ENCODE measurements around the gene C14orf180. TPM values are rescaled to one million over a fixed set of nuclear protein-coding genes. Genes with fewer than 3 reads are reported as not detected.
"Not testable (repeated sequence)": the region's sequence is repeated elsewhere in the genome, so short reads cannot be mapped to it uniquely, and the experiment has no call there.

The C14orf180 gene
- total and polyA plus RNA-seq, 2 donors = 0.18 to 0.42 TPM

DNA sequence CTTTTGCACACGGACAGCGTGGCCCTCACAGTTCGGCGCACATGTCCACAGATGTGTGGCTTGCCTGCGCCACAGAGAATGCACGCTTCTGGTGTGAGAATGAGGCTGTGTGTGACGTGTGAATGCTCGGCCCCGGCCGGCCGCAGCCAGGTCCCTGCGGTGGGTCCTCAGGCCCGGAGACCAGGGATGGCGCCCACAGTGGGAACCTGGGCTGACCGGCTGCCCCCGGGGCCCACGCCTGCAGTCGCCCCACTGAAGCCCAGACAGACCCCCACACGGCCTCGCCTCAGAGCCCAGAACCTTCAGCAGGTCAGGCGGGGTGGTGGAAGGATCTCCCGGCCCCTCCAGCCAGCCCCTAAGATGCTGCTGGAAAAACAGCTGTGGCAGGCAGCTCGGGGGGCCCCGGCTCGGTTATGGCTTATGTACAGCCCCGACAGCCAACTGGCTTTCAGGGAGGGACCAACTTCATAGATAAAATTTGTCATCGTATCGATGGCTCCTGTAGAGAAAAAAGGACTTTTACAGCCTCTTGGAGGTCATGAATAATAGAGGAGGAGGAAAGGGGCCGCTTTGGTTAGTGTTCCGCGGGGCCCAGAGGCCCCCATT is 4.5 kb upstream of the C14orf180 start:
- H3K4me3 ChIP-seq (ENCODE audit: low read length in 2 of 2) = no peak overlapping the region
- H3K4me1 ChIP-seq (ENCODE audit: control insufficient read depth in 2 of 2, insufficient read depth in 2 of 2, low read length in 2 of 2) = no peaks in the 10 kb centered on the region
- no peaks in the 10 kb centered on the region for H3K36me3 ChIP-seq (ENCODE audit: control insufficient read depth in 2 of 2, insufficient read depth in 2 of 2, low read length in 1 of 2)
- no peak overlapping the region for H3K27ac ChIP-seq (ENCODE audit: low read depth in 1 of 2, low read length in 1 of 2)
- no peaks in the 10 kb centered on the region for H3K9me3 ChIP-seq (ENCODE audit: control insufficient read depth in 2 of 2, insufficient read depth in 1 of 2, low read length in 1 of 2)
- peaks cover 0 to 2% of the 10 kb centered on the region in 2 donors for H3K27me3 ChIP-seq (ENCODE audit: control insufficient read depth in 2 of 2, insufficient read depth in 1 of 2, low read length in 1 of 2)
- no peak for DNase-seq (ENCODE audit: low read depth in 6 of 9, low spot score in 9 of 9)
- 94% methylated on average over 31 of the region's 31 CpGs for WGBS

DNA sequence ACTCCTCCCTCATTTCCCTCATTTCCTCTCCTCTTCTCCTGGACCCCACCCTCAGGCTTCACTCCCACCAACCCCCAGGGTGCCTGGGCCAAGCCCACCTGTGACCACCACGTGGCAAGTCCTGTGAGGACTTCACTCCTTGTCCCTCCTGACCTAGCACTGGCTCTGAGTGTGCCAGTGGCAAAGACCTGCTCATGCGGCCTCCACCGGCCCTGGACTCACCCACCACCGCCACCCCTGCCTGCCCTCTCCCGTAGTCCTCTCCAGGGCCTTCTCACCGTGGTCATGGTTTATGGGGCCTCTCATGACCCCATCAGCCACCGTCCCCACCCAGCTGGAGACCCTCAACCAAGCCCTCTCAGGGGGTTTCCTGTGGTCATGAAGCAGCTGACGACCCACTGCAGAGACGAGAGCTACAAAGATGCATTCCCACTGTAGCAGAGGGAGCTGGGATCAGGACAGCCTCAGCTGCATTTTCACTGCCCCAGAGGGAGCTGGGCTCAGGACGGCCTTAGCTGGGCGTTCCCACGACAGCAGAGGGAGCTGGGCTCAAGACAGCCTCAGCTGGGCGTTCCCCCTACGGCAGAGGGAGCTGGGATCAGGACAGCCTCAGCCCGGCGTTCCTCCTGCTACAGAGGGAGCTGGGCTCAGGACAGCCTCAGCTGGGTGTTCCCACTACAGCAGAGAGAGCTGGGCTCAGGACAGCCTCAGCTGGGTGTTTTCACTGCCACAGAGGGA is 3.2 kb upstream of the C14orf180 start:
- peaks cover 0 to 2% of the 10 kb centered on the region in 2 donors for H3K27me3 ChIP-seq (ENCODE audit: control insufficient read depth in 2 of 2, insufficient read depth in 1 of 2, low read length in 1 of 2)
- WGBS = 79% methylated on average over 16 of the region's 16 CpGs
- DNase-seq (ENCODE audit: low read depth in 6 of 9, low spot score in 9 of 9) = no peak
- no peak overlapping the region for H3K4me3 ChIP-seq (ENCODE audit: low read length in 2 of 2)
- no peaks in the 10 kb centered on the region for H3K36me3 ChIP-seq (ENCODE audit: control insufficient read depth in 2 of 2, insufficient read depth in 2 of 2, low read length in 1 of 2)
- no peaks in the 10 kb centered on the region for H3K9me3 ChIP-seq (ENCODE audit: control insufficient read depth in 2 of 2, insufficient read depth in 1 of 2, low read length in 1 of 2)
- H3K4me1 ChIP-seq (ENCODE audit: control insufficient read depth in 2 of 2, insufficient read depth in 2 of 2, low read length in 2 of 2) = no peaks in the 10 kb centered on the region
- H3K27ac ChIP-seq (ENCODE audit: low read depth in 1 of 2, low read length in 1 of 2) = no peak overlapping the region

DNA sequence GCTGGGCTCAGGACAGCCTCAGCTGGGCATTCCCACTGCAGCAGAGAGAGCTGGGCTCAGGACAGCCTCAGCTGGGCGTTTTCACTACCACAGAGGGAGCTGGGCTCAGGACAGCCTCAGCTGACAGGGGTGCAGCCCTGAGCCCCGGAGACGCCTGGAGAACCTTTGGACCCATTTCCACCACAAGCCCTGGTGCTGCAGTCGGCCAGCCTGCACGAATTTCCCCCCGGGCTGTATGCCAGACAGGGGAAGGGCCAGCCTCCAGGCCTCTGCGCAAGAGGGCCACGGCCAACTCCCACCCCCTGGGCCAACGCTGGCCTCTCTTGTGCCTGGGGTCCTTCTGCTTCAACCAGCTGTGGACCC is 2.6 kb upstream of the C14orf180 start:
- no peak for DNase-seq (ENCODE audit: low read depth in 6 of 9, low spot score in 9 of 9)
- Histone ChIP-seq H3K27me3 (ENCODE audit: control insufficient read depth in 2 of 2, insufficient read depth in 1 of 2, low read length in 1 of 2) (peaks cover 0 to 2% of the 10 kb centered on the region in 2 donors), H3K36me3 (ENCODE audit: control insufficient read depth in 2 of 2, insufficient read depth in 2 of 2, low read length in 1 of 2) (no peaks in the 10 kb centered on the region), H3K27ac (ENCODE audit: low read depth in 1 of 2, low read length in 1 of 2) (no peak overlapping the region), H3K4me3 (ENCODE audit: low read length in 2 of 2) (no peak overlapping the region), H3K9me3 (ENCODE audit: control insufficient read depth in 2 of 2, insufficient read depth in 1 of 2, low read length in 1 of 2) (no peaks in the 10 kb centered on the region), H3K4me1 (ENCODE audit: control insufficient read depth in 2 of 2, insufficient read depth in 2 of 2, low read length in 2 of 2) (no peaks in the 10 kb centered on the region)
- 88% methylated on average over 9 of the region's 9 CpGs for WGBS

DNA sequence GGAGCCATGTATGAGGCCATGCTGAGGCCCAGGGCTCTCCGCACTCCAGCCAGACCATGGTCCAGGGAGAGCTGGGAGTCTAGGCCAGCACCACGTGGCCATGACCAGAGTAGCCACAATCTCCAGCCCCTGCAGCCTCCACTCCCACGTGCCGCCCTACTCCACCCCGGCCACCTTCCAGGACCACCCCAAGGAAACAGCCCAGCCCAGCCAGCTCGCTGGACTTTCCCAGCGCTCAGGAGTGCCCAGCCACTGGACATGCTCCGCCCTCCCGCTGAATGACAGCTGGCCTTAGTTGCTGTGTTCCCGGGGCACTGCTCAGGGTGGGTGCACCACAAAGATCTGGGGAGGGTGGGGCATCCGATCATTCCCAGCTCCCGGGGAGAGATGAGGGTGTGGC is 2.1 kb upstream of the C14orf180 start:
- WGBS = 90% methylated on average over 12 of the region's 12 CpGs
- peaks cover 0 to 2% of the 10 kb centered on the region in 2 donors for H3K27me3 ChIP-seq (ENCODE audit: control insufficient read depth in 2 of 2, insufficient read depth in 1 of 2, low read length in 1 of 2)
- H3K4me3 ChIP-seq (ENCODE audit: low read length in 2 of 2) = no peak overlapping the region
- no peaks in the 10 kb centered on the region for H3K4me1 ChIP-seq (ENCODE audit: control insufficient read depth in 2 of 2, insufficient read depth in 2 of 2, low read length in 2 of 2)
- H3K36me3 ChIP-seq (ENCODE audit: control insufficient read depth in 2 of 2, insufficient read depth in 2 of 2, low read length in 1 of 2) = no peaks in the 10 kb centered on the region
- no peaks in the 10 kb centered on the region for H3K9me3 ChIP-seq (ENCODE audit: control insufficient read depth in 2 of 2, insufficient read depth in 1 of 2, low read length in 1 of 2)
- H3K27ac ChIP-seq (ENCODE audit: low read depth in 1 of 2, low read length in 1 of 2) = no peak overlapping the region
- DNase-seq (ENCODE audit: low read depth in 6 of 9, low spot score in 9 of 9) = no peak

DNA sequence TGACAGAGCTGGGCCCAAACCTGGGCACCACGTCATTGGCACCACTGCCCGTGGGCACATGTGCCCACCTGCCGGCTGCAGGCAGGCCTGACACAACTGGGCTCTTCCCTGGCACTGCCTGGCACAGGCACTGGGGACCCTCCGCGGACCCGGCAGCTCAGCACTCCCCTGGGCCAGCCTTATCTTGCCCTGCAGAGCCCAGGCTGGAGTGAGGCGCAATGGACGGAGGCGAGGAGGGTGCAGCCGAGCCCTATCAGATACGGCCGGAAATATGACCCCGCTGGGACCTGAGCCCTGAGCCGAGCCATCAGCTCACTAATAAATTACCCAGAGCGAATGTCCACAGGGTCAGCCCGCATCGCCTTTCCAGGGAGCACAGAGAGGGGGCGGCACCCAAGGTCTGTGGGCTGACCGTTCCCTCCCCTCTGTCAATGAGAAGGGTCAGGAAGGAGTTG is 1.7 kb upstream of the C14orf180 start:
- Histone ChIP-seq H3K27ac (ENCODE audit: low read depth in 1 of 2, low read length in 1 of 2) (no peak overlapping the region), H3K4me3 (ENCODE audit: low read length in 2 of 2) (no peak overlapping the region), H3K9me3 (ENCODE audit: control insufficient read depth in 2 of 2, insufficient read depth in 1 of 2, low read length in 1 of 2) (no peaks in the 10 kb centered on the region), H3K4me1 (ENCODE audit: control insufficient read depth in 2 of 2, insufficient read depth in 2 of 2, low read length in 2 of 2) (no peaks in the 10 kb centered on the region), H3K27me3 (ENCODE audit: control insufficient read depth in 2 of 2, insufficient read depth in 1 of 2, low read length in 1 of 2) (peaks cover 0 to 2% of the 10 kb centered on the region in 2 donors), H3K36me3 (ENCODE audit: control insufficient read depth in 2 of 2, insufficient read depth in 2 of 2, low read length in 1 of 2) (no peaks in the 10 kb centered on the region)
- DNase-seq (ENCODE audit: low read depth in 6 of 9, low spot score in 9 of 9) = no peak
- 66% methylated on average over 19 of the region's 19 CpGs for WGBS

DNA sequence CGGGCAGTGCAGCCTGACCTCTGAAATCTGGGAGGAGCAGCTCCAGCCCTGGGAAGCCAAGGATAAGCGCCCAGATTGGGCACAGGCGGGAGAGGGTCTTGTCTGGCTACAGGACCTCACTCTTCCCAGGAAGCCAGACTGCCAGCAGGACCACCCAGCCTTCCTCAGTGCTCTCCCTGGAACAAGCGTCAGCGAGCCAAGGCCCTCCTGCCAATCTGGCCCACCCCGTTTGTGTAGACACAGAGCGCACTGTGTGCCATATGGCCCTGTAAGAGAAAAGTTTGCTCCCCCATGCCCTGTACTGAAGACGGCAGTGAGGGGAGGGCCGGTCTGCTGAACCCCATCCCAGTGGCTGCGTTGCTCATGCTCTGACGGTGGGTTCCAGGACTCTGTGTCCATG is 1.2 kb upstream of the C14orf180 start:
- no peaks in the 10 kb centered on the region for H3K9me3 ChIP-seq (ENCODE audit: control insufficient read depth in 2 of 2, insufficient read depth in 1 of 2, low read length in 1 of 2)
- H3K27ac ChIP-seq (ENCODE audit: low read depth in 1 of 2, low read length in 1 of 2) = no peak overlapping the region
- no peaks in the 10 kb centered on the region for H3K36me3 ChIP-seq (ENCODE audit: control insufficient read depth in 2 of 2, insufficient read depth in 2 of 2, low read length in 1 of 2)
- H3K27me3 ChIP-seq (ENCODE audit: control insufficient read depth in 2 of 2, insufficient read depth in 1 of 2, low read length in 1 of 2) = peaks cover 0 to 2% of the 10 kb centered on the region in 2 donors
- DNase-seq (ENCODE audit: low read depth in 6 of 9, low spot score in 9 of 9) = no peak
- H3K4me1 ChIP-seq (ENCODE audit: control insufficient read depth in 2 of 2, insufficient read depth in 2 of 2, low read length in 2 of 2) = no peaks in the 10 kb centered on the region
- 83% methylated on average over 11 of the region's 11 CpGs for WGBS
- no peak overlapping the region for H3K4me3 ChIP-seq (ENCODE audit: low read length in 2 of 2)

DNA sequence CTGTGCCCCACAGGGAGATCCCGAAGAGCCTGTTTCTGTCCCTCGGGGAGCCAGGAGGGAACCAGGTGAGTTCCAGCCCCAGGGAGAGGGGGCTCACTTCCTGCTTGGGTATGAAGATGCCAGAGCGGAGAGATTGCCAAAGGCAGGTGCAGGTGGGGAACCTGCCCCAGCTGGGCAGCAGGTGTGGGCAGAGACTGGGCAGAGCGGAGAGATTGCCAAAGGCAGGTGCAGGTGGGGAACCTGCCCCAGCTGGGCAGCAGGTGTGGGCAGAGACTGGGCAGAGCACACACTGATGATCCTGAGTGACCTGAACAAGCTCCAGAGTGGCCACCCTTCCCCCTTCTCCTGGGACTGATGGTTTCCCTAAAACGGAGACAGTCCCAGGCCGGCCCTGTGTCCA is 375 bp downstream of the C14orf180 start:
- H3K36me3 ChIP-seq (ENCODE audit: control insufficient read depth in 2 of 2, insufficient read depth in 2 of 2, low read length in 1 of 2); H3K4me1 ChIP-seq (ENCODE audit: control insufficient read depth in 2 of 2, insufficient read depth in 2 of 2, low read length in 2 of 2); H3K27ac ChIP-seq (ENCODE audit: low read depth in 1 of 2, low read length in 1 of 2); DNase-seq (ENCODE audit: low read depth in 6 of 9, low spot score in 9 of 9); H3K4me3 ChIP-seq (ENCODE audit: low read length in 2 of 2); H3K27me3 ChIP-seq (ENCODE audit: control insufficient read depth in 2 of 2, insufficient read depth in 1 of 2, low read length in 1 of 2); H3K9me3 ChIP-seq (ENCODE audit: control insufficient read depth in 2 of 2, insufficient read depth in 1 of 2, low read length in 1 of 2): not testable (repeated sequence)
- 90% methylated on average over 6 of the region's 6 CpGs for WGBS

DNA sequence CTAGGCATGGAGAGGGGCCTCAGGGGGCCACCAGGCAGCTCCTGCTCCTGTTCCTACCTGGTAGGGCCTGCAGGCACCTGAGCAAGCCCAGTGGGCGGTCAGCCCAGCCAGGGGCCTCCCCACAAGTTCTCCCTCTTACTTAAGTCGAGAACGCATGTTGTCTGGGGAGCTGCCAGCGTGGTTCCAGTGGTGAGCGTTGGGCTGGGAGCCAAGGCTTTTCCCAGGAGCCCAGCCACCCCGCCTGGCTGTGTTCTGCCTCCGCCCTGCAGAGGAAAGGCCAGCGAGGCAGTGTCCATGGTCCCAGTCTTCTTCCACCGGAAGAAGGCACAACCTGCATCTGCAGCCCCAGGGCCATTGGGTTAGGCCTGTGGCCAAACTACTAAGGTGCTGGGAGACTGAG is 1.4 kb downstream of the C14orf180 start:
- peaks cover 0 to 2% of the 10 kb centered on the region in 2 donors for H3K27me3 ChIP-seq (ENCODE audit: control insufficient read depth in 2 of 2, insufficient read depth in 1 of 2, low read length in 1 of 2)
- H3K4me1 ChIP-seq (ENCODE audit: control insufficient read depth in 2 of 2, insufficient read depth in 2 of 2, low read length in 2 of 2) = no peaks in the 10 kb centered on the region
- DNase-seq (ENCODE audit: low read depth in 6 of 9, low spot score in 9 of 9) = peak in 1 of 9 donors; percentile 12
- H3K9me3 ChIP-seq (ENCODE audit: control insufficient read depth in 2 of 2, insufficient read depth in 1 of 2, low read length in 1 of 2) = no peaks in the 10 kb centered on the region
- no peak overlapping the region for H3K4me3 ChIP-seq (ENCODE audit: low read length in 2 of 2)
- H3K27ac ChIP-seq (ENCODE audit: low read depth in 1 of 2, low read length in 1 of 2) = no peak overlapping the region
- WGBS = 79% methylated on average over 9 of the region's 9 CpGs
- H3K36me3 ChIP-seq (ENCODE audit: control insufficient read depth in 2 of 2, insufficient read depth in 2 of 2, low read length in 1 of 2) = no peaks in the 10 kb centered on the region

DNA sequence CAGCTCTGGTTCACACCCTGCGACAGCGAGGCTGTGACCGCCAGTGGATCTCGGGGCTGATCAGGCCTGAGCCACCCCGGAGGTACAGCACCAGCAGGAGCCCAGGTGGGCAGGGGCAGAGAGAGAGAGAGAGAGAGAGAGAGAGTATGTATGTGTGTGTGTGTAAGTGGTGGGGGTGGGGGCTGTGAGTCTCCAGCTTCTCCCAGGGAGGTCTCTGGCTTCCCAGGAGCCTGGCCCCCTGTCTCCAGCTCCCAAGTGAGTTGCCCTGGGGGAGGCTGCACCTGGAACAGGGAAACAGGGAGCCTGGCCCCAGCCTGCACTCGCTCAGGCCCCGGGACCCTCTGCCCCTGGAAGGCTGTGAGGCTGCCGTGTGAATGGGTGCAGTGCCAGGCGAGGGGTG is 2.0 kb downstream of the C14orf180 start:
- WGBS = 83% methylated on average over 9 of the region's 9 CpGs
- H3K9me3 ChIP-seq (ENCODE audit: control insufficient read depth in 2 of 2, insufficient read depth in 1 of 2, low read length in 1 of 2) = no peaks in the 10 kb centered on the region
- no peaks in the 10 kb centered on the region for H3K4me1 ChIP-seq (ENCODE audit: control insufficient read depth in 2 of 2, insufficient read depth in 2 of 2, low read length in 2 of 2)
- no peaks in the 10 kb centered on the region for H3K36me3 ChIP-seq (ENCODE audit: control insufficient read depth in 2 of 2, insufficient read depth in 2 of 2, low read length in 1 of 2)
- H3K27me3 ChIP-seq (ENCODE audit: control insufficient read depth in 2 of 2, insufficient read depth in 1 of 2, low read length in 1 of 2) = peaks cover 0 to 2% of the 10 kb centered on the region in 2 donors
- no peak for DNase-seq (ENCODE audit: low read depth in 6 of 9, low spot score in 9 of 9)
- no peak overlapping the region for H3K4me3 ChIP-seq (ENCODE audit: low read length in 2 of 2)
- H3K27ac ChIP-seq (ENCODE audit: low read depth in 1 of 2, low read length in 1 of 2) = no peak overlapping the region

Data from thymus (tissue), 11 donors.